ENCODE data around the gene GTF3C2.

DNA sequence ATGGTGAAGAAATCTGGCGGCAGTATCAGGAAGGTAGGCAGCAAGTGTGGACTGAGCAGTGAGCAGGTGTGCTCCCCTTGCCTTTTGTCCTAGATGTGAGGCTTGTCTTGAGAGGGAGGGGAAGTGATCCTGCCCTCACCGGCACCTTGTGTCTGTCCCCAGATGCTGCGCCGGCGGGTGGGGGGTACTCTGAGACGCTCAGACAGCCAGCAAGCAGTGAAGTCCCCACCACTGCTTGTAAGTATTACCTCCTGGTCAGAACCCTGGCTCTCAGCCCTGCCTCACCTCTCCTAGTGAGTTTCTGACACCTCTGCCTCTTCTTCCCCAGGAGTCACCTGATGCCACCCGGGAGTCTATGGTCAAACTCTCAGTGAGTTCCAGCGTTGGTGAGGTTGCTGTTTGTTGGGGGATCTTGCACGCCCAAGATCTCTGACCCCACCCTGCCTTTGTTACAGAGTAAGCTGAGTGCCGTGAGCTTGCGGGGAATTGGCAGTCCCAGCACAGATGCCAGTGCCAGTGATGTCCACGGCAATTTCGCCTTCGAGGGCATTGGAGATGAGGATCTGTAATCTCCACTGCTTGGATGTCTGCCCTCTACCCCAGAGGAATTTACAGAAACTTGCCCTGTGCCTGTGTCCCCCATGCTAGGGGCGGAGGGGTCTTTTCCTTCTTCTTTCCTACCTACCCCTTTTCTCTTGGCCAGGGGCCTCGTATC lies 19.7 kb upstream of the GTF3C2 start:
- TF ChIP-seq ZNF274 (IDR thresholded peaks at IDR 0.05; ENCODE audit: low read depth, low read length) (no peak), YY1 (IDR thresholded peaks at IDR 0.05; ENCODE audit: insufficient read depth, insufficient read length) (no peak)

All from NT2/D1 (cell line).